CD14-positive monocyte (primary cell): ENCODE data around the gene RBM41. TPM values are rescaled to one million over a fixed set of nuclear protein-coding genes. Genes with fewer than 3 reads are reported as not detected.

Source experiments
- DNase-seq, 3 donors: peaks; one replicate each; pipeline ENCODE4 v3.0.0-alpha.2; 2011 to 2022
- H2AFZ ChIP-seq: 2 replicates; pipeline ENCODE4 v1.6.0; 2012; ENCODE audit warnings: mild to moderate bottlenecking, low read depth, low read length, inconsistent platforms; ENCODE audit not compliant: insufficient read depth, poor library complexity, severe bottlenecking
- H3K27ac ChIP-seq, 2 donors: 1 replicate in 1 of 2; 2 replicates in 1 of 2; pipeline ENCODE4 v1.5.1; 2012 to 2013; ENCODE audit warnings: low read length in 2 of 2, control low read depth in 1 of 2, inconsistent platforms in 1 of 2, low read depth in 1 of 2, mild to moderate bottlenecking in 1 of 2
- H3K27me3 ChIP-seq, 2 donors: one replicate each; pipeline versions ENCODE4 v1.6.0 to v1.6.1; 2011 to 2013; ENCODE audit warnings: low read length in 2 of 2; ENCODE audit not compliant: control insufficient read depth in 2 of 2, insufficient read depth in 2 of 2
- H3K36me3 ChIP-seq, 2 donors: replicated peaks in 1 of 2; 1 replicate in 1 of 2; 2 replicates in 1 of 2; pipeline versions ENCODE4 v1.5.1 to v1.6.1; 2012 to 2013; ENCODE audit warnings: low read length in 2 of 2, control low read depth in 1 of 2, inconsistent platforms in 1 of 2, mild to moderate bottlenecking in 1 of 2; ENCODE audit not compliant: insufficient read depth in 2 of 2, control insufficient read depth in 1 of 2
- H3K4me1 ChIP-seq, 2 donors: 1 replicate in 1 of 2; 2 replicates in 1 of 2; pipeline versions ENCODE4 v1.5.1 to v1.6.1; 2012 to 2013; ENCODE audit warnings: low read length in 2 of 2, control low read depth in 1 of 2, inconsistent platforms in 1 of 2, mild to moderate bottlenecking in 1 of 2, moderate library complexity in 1 of 2; ENCODE audit not compliant: insufficient read depth in 2 of 2, control insufficient read depth in 1 of 2
- H3K4me2 ChIP-seq: replicated peaks from 2 replicates; pipeline ENCODE3; 2012; ENCODE audit warnings: low read length, moderate library complexity, mild to moderate bottlenecking; ENCODE audit not compliant: poor library complexity, severe bottlenecking; ENCODE audit errors: extremely low read depth
- H3K4me3 ChIP-seq, 3 experiments: fragments of 200-600 bp in 1 of 3; sonication (generic) in 1 of 3; replicated peaks in 1 of 3; 1 replicate in 2 of 3; 2 replicates in 1 of 3; pipeline ENCODE4 v1.5.1; 2011 to 2013; ENCODE audit warnings: low read length in 3 of 3, mild to moderate bottlenecking in 3 of 3, control low read depth in 2 of 3, low read depth in 2 of 3, inconsistent platforms in 1 of 3, moderate library complexity in 1 of 3
- H3K79me2 ChIP-seq: 2 replicates; pipeline ENCODE4 v1.6.0; 2012; ENCODE audit warnings: mild to moderate bottlenecking, control low read depth, inconsistent platforms, low read length, moderate library complexity; ENCODE audit not compliant: insufficient read depth
- H3K9ac ChIP-seq: 2 replicates; pipeline ENCODE4 v1.6.0; 2017; ENCODE audit warnings: low read length, mild to moderate bottlenecking; ENCODE audit not compliant: insufficient read depth, poor library complexity, severe bottlenecking
- H3K9me3 ChIP-seq, 2 donors: replicated peaks in 1 of 2; 1 replicate in 1 of 2; 2 replicates in 1 of 2; pipeline versions ENCODE4 v1.5.1 to v1.6.1; 2012 to 2013; ENCODE audit warnings: low read length in 2 of 2, control low read depth in 1 of 2; ENCODE audit not compliant: control insufficient read depth in 1 of 2, insufficient read depth in 1 of 2
- H4K20me1 ChIP-seq: 2 replicates; pipeline ENCODE4 v1.6.0; 2012; ENCODE audit warnings: mild to moderate bottlenecking, low read length, control low read depth, moderate library complexity; ENCODE audit not compliant: insufficient read depth
- H3K27ac Mint-ChIP-seq, 7 donors: one replicate each; pipeline ENCODE4 v1.8.0; 2020; ENCODE audit warnings: mild to moderate bottlenecking in 7 of 7, mixed read lengths in 7 of 7, moderate library complexity in 6 of 7, inconsistent platforms in 2 of 7
- H3K27me3 Mint-ChIP-seq, 3 donors: one replicate each; pipeline ENCODE4 v1.8.0; 2021 to 2022; ENCODE audit warnings: low read depth in 3 of 3, mild to moderate bottlenecking in 3 of 3, mixed read lengths in 3 of 3, moderate library complexity in 3 of 3, inconsistent platforms in 1 of 3
- H3K36me3 Mint-ChIP-seq, 2 donors: one replicate each; pipeline ENCODE4 v1.8.0; 2020; ENCODE audit warnings: mixed read lengths in 2 of 2, inconsistent platforms in 1 of 2, mild to moderate bottlenecking in 1 of 2
- H3K4me1 Mint-ChIP-seq: one replicate; pipeline ENCODE4 v1.8.0; 2020; ENCODE audit warnings: mild to moderate bottlenecking, mixed read lengths
- H3K4me3 Mint-ChIP-seq, 2 donors: one replicate each; pipeline ENCODE4 v1.8.0; 2020; ENCODE audit warnings: mild to moderate bottlenecking in 2 of 2, mixed read lengths in 2 of 2, moderate library complexity in 1 of 2
- H3K9me3 Mint-ChIP-seq, 7 donors: one replicate each; pipeline ENCODE4 v1.8.0; 2020 to 2022; ENCODE audit warnings: mixed read lengths in 7 of 7, mild to moderate bottlenecking in 6 of 7, moderate library complexity in 6 of 7, inconsistent platforms in 2 of 7
- WGBS: methylation state at CpG from one replicate; pipeline ENCODE4 v1.1.5; 2013; ENCODE audit warnings: missing lambda C conversion rate; ENCODE audit not compliant: insufficient coverage; 5-methylcytosine and 5-hydroxymethylcytosine counted together
- intact Hi-C, 2 donors: fragments of 100-400 bp; cut with micrococcal nuclease; formaldehyde crosslinking; loops; one replicate each; pipeline versions ENCODE4 v1.15.0 to v1.15.1; 2023
- polyA plus RNA-seq, 3 donors: library from polyadenylated mRNA; depleted of rRNA in 1 of 3; unstranded in 2 of 3; stranded (reverse) in 1 of 3; fragments of 300-500 nt in 2 of 3; fragments of >200 nt in 1 of 3; fragmentation: Illumina TruSeq in 2 of 3; gene quantifications; 1 replicate in 2 of 3; 2 replicates in 1 of 3; pipeline ENCODE4 v1.2.3, GENCODE V29; 2012 to 2021
- TF ChIP-seq, protein P1 (sequence below): fragments of 200-600 bp; IDR thresholded peaks from one replicate; pipeline ENCODE4 v1.8.0; 2022; ENCODE audit warnings: antibody characterized with exemption, mild to moderate bottlenecking

The RBM41 gene
- polyA plus RNA-seq, 3 donors: 3.9 to 9.5 (median 8.6) TPM

DNA sequence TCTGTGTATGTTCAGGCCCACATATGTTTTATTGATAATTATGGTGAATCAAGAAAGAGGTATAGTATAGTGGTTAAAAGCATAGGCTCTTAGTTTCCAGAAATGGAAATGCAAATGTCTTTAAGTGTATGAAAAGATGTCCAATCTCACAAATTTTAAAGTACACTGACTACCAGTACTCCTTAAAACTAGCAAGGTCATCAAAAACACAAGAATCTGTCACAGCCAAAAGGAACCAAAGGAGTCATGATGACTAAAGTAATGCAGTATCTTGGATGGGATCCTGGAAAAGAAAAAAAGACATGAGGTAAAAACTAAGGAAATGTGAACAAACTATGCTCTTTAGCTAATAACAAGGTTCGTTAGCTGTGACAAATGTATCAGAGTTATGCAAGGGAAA lies 661 bp upstream of the RBM41 start:
- DNase-seq: no peak
- Mint-ChIP-seq H3K4me1 (peaks cover 15% of the 10 kb centered on the region), H3K27ac (no peak overlapping the region), H3K4me3 (no peak overlapping the region), H3K36me3 (peaks cover 27% of the 10 kb centered on the region in 2 donors), H3K27me3 (peaks cover 0 to 14% (median 0%) of the 10 kb centered on the region in 3 donors), H3K9me3 (no peaks in the 10 kb centered on the region)
- Histone ChIP-seq H2AFZ (peak overlapping the region; percentile 82), H3K4me3 (no peak overlapping the region), H3K4me1 (peaks cover 5% of the 10 kb centered on the region in 2 donors), H3K27me3 (no peaks in the 10 kb centered on the region), H3K4me2 (no peak overlapping the region), H3K9ac (no peak overlapping the region), H4K20me1 (no peaks in the 10 kb centered on the region), H3K79me2 (peaks cover 12% of the 10 kb centered on the region), H3K9me3 (no peaks in the 10 kb centered on the region), H3K27ac (no peak overlapping the region), H3K36me3 (peaks cover 22 to 25% of the 10 kb centered on the region in 2 donors)
- intact Hi-C loops: no loop called here
- TF ChIP-seq, protein P1, sequence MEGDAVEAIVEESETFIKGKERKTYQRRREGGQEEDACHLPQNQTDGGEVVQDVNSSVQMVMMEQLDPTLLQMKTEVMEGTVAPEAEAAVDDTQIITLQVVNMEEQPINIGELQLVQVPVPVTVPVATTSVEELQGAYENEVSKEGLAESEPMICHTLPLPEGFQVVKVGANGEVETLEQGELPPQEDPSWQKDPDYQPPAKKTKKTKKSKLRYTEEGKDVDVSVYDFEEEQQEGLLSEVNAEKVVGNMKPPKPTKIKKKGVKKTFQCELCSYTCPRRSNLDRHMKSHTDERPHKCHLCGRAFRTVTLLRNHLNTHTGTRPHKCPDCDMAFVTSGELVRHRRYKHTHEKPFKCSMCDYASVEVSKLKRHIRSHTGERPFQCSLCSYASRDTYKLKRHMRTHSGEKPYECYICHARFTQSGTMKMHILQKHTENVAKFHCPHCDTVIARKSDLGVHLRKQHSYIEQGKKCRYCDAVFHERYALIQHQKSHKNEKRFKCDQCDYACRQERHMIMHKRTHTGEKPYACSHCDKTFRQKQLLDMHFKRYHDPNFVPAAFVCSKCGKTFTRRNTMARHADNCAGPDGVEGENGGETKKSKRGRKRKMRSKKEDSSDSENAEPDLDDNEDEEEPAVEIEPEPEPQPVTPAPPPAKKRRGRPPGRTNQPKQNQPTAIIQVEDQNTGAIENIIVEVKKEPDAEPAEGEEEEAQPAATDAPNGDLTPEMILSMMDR: no peak
- no CpG with 5 or more reads among the region's 1 CpG for WGBS

DNA sequence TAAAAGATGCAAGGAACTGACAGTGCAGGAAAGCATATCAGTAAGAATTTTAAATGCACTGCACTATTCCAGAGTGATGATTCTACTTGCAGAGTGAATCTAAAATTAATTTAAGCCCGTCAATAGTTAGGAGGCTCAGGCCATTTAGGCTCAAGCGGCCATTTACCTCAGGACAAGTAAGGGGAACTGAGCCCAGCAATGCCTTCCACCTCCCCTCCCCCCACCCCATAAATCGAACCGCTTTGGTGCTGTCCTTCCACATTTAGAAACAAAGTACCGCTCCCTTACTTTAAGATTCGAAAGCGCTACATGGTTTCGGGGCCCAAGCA lies 665 bp downstream of the RBM41 start:
- Histone ChIP-seq H3K9me3 (no peaks in the 10 kb centered on the region), H3K9ac (peak overlapping the region; percentile 57), H3K27me3 (no peaks in the 10 kb centered on the region), H3K4me1 (peaks cover 5% of the 10 kb centered on the region in 2 donors), H3K27ac (peak overlapping the region; percentile 54 to 56), H4K20me1 (no peaks in the 10 kb centered on the region), H3K36me3 (peaks cover 34 to 38% of the 10 kb centered on the region in 2 donors), H3K79me2 (peaks cover 12% of the 10 kb centered on the region), H3K4me3 (peak overlapping the region; percentile 59 to 85 (median 74)), H3K4me2 (peak overlapping the region; percentile 72), H2AFZ (peak overlapping the region; percentile 82)
- peak in 1 of 3 donors; percentile 3 for DNase-seq
- peaks cover 15% of the 10 kb centered on the region for H3K4me1 Mint-ChIP-seq
- peak overlapping the region; percentile 96 for H3K4me3 Mint-ChIP-seq
- peak overlapping the region in 5 of 7 donors; percentile 25 to 94 (median 90) for H3K27ac Mint-ChIP-seq
- H3K27me3 Mint-ChIP-seq: peaks cover 0 to 13% (median 0%) of the 10 kb centered on the region in 3 donors
- no peaks in the 10 kb centered on the region for H3K9me3 Mint-ChIP-seq
- peaks cover 39% of the 10 kb centered on the region in 2 donors for H3K36me3 Mint-ChIP-seq
- WGBS: no CpG with 5 or more reads among the region's 8 CpGs
- intact Hi-C loops: no loop called here
- TF ChIP-seq, protein P1: no peak
